Measurements from ENCODE around the gene CAMLG.

Gene CAMLG

DNA sequence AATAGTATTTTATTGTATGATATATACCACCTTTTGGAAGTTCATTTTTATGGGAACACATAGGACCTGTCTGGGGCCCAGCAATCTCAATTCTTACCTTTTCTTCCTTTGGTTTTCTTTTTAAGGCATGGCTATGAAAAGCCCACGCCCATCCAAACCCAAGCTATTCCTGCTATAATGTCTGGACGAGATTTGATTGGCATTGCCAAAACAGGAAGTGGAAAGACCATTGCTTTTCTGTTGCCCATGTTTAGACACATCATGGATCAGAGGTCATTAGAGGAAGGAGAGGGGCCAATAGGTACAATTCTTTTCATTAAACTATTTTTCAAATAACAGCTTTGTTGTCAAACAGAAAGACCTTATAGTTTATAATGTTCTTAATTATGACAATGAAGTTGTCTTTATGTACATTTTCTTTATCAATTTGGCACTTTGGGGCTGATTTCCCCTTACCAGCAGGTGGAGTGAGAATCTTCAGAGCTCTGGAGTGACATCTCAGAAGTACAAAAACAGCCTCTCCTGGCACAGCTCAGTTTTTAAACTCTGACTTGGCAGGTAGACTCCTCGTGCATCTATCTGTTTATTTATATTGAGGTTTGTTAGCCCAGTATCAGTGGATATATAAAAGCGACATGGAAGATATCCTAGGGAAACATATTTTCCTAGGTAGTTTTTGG, 46.0 kb downstream of the CAMLG start:
- DNase-seq (ENCODE audit: low spot score), result no peak

- no peak for DNase-seq (ENCODE audit: low spot score)
These were observed 46.7 kb downstream of the CAMLG start for GRCh38 chr5:134784946-134785620.

DNA sequence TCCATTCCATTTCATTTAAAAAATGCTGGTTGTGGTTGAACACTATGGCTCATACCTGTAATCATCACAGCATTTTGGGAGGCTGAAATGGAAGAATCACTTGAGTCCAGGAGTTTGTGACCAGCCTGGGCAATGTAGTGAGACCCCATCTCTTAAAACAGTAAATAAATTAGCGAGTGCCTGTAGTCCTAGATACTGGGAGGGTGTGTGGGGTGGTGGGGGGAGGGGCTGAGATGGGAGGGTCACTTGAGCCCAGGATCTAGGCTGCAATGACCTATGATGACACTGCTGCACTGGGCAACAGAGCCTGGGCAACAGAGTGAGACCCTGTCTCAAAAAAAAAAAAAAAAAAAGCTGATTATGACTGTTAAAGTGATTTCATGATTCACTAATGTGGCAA, 49.3 kb downstream of the CAMLG start:
- DNase-seq (ENCODE audit: low spot score), result no peak

- no peak for DNase-seq (ENCODE audit: low spot score)
These were observed 53.2 kb downstream of the CAMLG start for GRCh38 chr5:134791580-134791979.

DNA sequence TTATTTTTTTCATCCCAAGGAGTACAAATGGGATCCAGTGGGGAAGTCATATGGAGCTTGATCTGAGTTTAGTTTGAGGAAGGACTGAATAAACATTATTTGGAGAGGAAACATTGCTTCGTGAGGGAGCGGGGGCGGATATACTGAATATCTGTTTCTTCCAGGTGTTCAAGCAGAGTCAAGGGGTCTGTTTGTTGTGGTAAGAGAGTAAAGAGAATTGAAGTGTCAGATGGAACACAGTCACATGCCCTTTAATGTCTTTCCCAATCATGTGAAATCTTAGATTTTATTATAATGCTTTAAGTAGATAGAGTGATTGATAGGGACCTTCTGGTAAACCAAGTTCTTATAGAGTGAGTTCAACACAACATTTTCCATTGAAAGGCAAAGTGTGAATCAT, 53.9 kb downstream of the CAMLG start:
- DNase-seq (ENCODE audit: low spot score), result no peak

DNA sequence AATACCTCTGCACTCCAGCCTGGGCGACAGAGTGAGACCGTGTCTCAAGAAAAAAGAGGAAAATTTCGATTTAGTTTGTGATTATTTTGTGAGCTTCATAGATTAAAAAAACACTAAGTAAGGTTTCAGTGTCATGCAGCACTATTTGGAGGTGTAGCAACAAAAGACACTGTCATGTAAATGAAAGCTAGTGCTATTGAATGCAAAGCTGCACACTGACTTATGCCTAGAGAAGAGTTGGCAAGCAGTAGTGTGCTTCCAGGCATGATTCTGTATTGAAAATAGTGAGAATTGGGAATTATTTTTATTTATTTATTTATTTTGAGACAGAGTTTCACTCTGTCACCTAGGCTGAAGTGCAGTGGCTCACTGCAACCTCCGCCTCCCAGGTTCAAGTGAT, 54.8 kb downstream of the CAMLG start:
- DNase-seq (ENCODE audit: low spot score), result no peak

DNA sequence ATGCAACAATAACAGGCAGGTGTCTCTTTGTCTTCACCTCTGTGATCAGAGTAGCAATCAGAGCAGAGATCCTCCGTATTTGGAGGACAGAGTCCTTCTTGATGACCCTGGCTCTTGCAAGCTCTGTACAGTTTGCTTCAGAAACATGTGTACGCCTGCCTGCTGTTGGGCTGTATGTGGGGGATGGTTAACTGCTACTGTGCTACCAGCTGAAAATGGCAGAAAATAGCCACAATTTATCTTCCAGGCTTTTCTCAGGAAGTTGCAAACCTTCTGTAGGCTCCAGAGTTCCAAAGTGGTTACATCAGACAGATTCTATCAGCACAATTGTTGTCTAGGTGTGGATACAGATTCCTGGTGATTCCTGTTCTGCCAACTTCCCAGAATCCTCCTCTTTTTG, 55.7 kb downstream of the CAMLG start:
- DNase-seq (ENCODE audit: low spot score), result no peak

GRCh38 chr5:134794819-134795218, 56.5 kb downstream of the CAMLG start:
- no peak for DNase-seq (ENCODE audit: low spot score)

DNA sequence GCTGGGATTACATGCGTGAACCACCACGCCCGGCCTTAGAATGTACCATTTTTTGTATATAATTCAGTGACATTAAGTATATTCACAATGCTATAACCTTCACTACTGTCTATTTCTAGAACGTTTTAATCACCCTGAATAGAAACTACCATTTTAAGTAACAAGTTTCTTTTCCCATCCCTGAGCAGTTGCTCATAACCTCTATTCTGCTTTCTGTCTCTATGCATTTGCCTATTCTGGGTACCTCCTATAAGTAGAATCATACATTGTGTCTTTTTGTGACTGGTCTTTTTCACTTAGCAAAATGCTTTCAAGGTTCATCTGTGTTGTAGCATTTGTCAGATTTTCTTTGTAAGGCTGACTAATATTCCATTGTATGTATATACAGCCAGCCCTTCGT, 60.1 kb downstream of the CAMLG start:
- DNase-seq (ENCODE audit: low spot score), result no peak

All from HuH-7.5 (cell line).